CD4-positive, alpha-beta T cell treated with Interleukin-15 for 4 hours (primary cell): ENCODE data around the gene TAT.

ENCODE experiments used
- DNase-seq: peaks from one replicate; pipeline ENCODE4 v3.0.0-alpha.2; 2020; ENCODE audit warnings: low spot score

The TAT gene

DNA sequence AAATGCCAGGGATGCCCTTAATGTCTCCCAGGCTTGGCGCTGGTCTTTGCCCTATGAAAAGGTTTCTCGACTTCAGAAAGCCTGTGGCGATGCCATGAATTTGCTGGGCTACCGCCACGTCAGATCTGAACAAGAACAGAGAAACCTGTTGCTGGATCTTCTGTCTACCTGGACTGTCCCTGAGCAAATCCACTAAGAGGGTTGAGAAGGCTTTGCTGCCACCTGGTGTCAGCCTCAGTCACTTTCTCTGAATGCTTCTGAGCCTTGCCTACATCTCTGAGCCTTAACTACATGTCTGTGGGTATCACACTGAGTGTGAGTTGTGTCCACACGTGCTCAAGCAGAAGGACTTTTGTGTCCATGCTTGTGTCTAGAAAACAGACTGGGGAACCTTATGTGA is 39.2 kb downstream of the TAT start:
- DNase-seq, result peak; percentile 2

DNA sequence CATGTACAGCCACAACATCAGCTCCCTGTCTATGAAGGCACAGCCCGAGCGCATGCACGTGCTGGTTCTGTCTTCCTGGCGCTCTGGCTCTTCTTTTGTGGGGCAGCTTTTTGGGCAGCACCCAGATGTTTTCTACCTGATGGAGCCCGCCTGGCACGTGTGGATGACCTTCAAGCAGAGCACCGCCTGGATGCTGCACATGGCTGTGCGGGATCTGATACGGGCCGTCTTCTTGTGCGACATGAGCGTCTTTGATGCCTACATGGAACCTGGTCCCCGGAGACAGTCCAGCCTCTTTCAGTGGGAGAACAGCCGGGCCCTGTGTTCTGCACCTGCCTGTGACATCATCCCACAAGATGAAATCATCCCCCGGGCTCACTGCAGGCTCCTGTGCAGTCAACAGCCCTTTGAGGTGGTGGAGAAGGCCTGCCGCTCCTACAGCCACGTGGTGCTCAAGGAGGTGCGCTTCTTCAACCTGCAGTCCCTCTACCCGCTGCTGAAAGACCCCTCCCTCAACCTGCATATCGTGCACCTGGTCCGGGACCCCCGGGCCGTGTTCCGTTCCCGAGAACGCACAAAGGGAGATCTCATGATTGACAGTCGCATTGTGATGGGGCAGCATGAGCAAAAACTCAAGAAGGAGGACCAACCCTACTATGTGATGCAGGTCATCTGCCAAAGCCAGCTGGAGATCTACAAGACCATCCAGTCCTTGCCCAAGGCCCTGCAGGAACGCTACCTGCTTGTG is 40.0 kb downstream of the TAT start:
- DNase-seq, result no peak

GRCh38 chr16:71532366-71532765 is 44.5 kb downstream of the TAT start:
- no peak for DNase-seq

DNA sequence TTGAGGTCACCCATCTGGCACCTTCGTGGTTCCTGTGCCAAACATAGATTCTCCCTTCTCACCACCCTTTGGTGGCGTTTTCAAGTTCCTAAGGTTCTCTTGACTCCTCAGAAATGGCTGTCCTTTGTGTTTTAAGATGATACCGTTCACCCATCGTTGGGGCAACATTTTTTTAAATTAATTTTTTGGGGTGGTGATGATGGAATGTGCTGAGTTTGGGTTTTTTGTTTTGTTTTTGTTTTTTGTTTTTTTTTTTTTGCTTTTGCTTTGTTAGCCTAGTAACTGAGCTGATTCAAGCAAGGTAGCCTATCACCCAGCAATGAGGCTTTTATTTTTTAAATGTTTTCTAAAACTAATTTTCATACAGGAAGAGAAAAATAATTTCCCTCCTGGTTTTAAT is 48.0 kb downstream of the TAT start:
- no peak for DNase-seq

GRCh38 chr16:71528257-71528656 is 48.6 kb downstream of the TAT start:
- DNase-seq, result no peak

GRCh38 chr16:71526111-71526631 is 50.7 kb downstream of the TAT start, which contains the start of gene CHST4:
TSS of gene CHST4 (plus strand) at chr16:71526426. CDS start at chr16:71536678, 10,252 bp downstream.
- DNase-seq, result no peak

GRCh38 chr16:71524566-71525553 is 52.0 kb downstream of the TAT start:
- no peak for DNase-seq

GRCh38 chr16:71520550-71520949 is 56.3 kb downstream of the TAT start:
- DNase-seq, result no peak
